GM06990 (cell line): ENCODE measurements around the gene MGAT3.

Source experiments
- DNase-seq: peaks from one replicate; pipeline ENCODE4 v3.0.0-alpha.2; 2011; ENCODE audit not compliant: insufficient read length; ENCODE audit errors: extremely low read depth
- H3K27me3 ChIP-seq: replicated peaks from 2 replicates; pipeline ENCODE4 v1.6.0; 2011; ENCODE audit warnings: low read length; ENCODE audit not compliant: control insufficient read depth, insufficient read depth
- H3K36me3 ChIP-seq: 2 replicates; pipeline ENCODE4 v1.5.1; 2011; ENCODE audit warnings: low read length; ENCODE audit not compliant: control insufficient read depth, insufficient read depth
- H3K4me3 ChIP-seq: replicated peaks from 2 replicates; pipeline ENCODE4 v1.5.1; 2011; ENCODE audit warnings: low read depth, mild to moderate bottlenecking, control low read depth, low read length
- CTCF ChIP-seq: IDR thresholded peaks from 2 replicates; pipeline ENCODE4 v1.5.1; 2011; ENCODE audit warnings: low read length, control low read depth, mild to moderate bottlenecking, inconsistent platforms; ENCODE audit not compliant: insufficient read depth, poor library complexity, severe bottlenecking

MGAT3 gene

GRCh38 chr22:39498368-39498767 is 41.6 kb downstream of the MGAT3 start:
- no peak for TF ChIP-seq CTCF
- Histone ChIP-seq H3K27me3 (no peaks in the 10 kb centered on the region), H3K36me3 (no peaks in the 10 kb centered on the region), H3K4me3 (no peak overlapping the region)
- no peak for DNase-seq

GRCh38 chr22:39498802-39499201 is 42.0 kb downstream of the MGAT3 start:
- Histone ChIP-seq H3K27me3 (no peaks in the 10 kb centered on the region), H3K4me3 (no peak overlapping the region), H3K36me3 (no peaks in the 10 kb centered on the region)
- no peak for TF ChIP-seq CTCF
- no peak for DNase-seq

GRCh38 chr22:39500101-39500500 is 43.3 kb downstream of the MGAT3 start:
- no peak overlapping the region for H3K4me3 ChIP-seq
- H3K36me3 ChIP-seq = peaks cover 5% of the 10 kb centered on the region
- no peak for TF ChIP-seq CTCF
- H3K27me3 ChIP-seq = no peaks in the 10 kb centered on the region
- no peak for DNase-seq

GRCh38 chr22:39501644-39502108 is 44.9 kb downstream of the MGAT3 start:
- Histone ChIP-seq H3K4me3 (peak overlapping the region; percentile 89), H3K27me3 (no peaks in the 10 kb centered on the region)
- DNase-seq = no peak

GRCh38 chr22:39502109-39502788 is 45.4 kb downstream of the MGAT3 start, which contains the start of gene MIEF1:
MIEF1 (plus strand) TSS chr22:39502290; CDS start chr22:39511295, 9,005 bp downstream.
- Histone ChIP-seq H3K36me3 (peaks cover 15% of the 10 kb centered on the region), H3K27me3 (no peaks in the 10 kb centered on the region), H3K4me3 (peak within 1 kb of the TSS; percentile 89)
- no peak for TF ChIP-seq CTCF
- peak; percentile 96 for DNase-seq

More at GRCh38 chr22:39501644-39502108, 44.9 kb downstream of the MGAT3 start:
- no peak for TF ChIP-seq CTCF
- peaks cover 13% of the 10 kb centered on the region for H3K36me3 ChIP-seq
